OCI-LY3 (cell line): Measurements from ENCODE around the gene GATA2.

ENCODE experiments used
- H2AFZ ChIP-seq: fragments of 200-600, 300-600 bp; shearing (Covaris generic); 2 replicates; pipeline ENCODE4 v1.6.0; 2014; ENCODE audit warnings: antibody characterized with exemption, low read depth, low read length
- H3K27ac ChIP-seq: fragments of 200-600, 300-600 bp; sonication (generic); 2 replicates; pipeline ENCODE4 v1.5.1; 2014; ENCODE audit warnings: mild to moderate bottlenecking, low read length, moderate library complexity, mixed read lengths
- H3K27me3 ChIP-seq: fragments of 200-600, 300-600 bp; sonication (generic); 2 replicates; pipeline ENCODE4 v1.6.1; 2014; ENCODE audit warnings: low read depth, low read length, mixed read lengths
- H3K36me3 ChIP-seq: fragments of 200-600, 300-600 bp; sonication (generic); replicated peaks from 2 replicates; pipeline ENCODE3; 2014; ENCODE audit warnings: low read depth, low read length, mixed read lengths
- H3K4me1 ChIP-seq: fragments of 300-600, 200-600 bp; sonication (generic); 2 replicates; pipeline ENCODE4 v1.6.1; 2014; ENCODE audit warnings: low read length, mixed read lengths
- H3K4me2 ChIP-seq: fragments of 200-600, 300-600 bp; sonication (generic); 2 replicates; pipeline ENCODE4 v1.6.1; 2014; ENCODE audit warnings: low read length, mixed read lengths
- H3K4me3 ChIP-seq: fragments of 300-600, 200-600 bp; sonication (generic); 2 replicates; pipeline ENCODE4 v1.5.1; 2014; ENCODE audit warnings: antibody characterized with exemption, mild to moderate bottlenecking, low read length, moderate library complexity
- H3K79me2 ChIP-seq: fragments of 300-600, 200-600 bp; shearing (Covaris generic); 2 replicates; pipeline ENCODE4 v1.6.1; 2014; ENCODE audit warnings: mild to moderate bottlenecking, low read length, mixed read lengths
- H3K9ac ChIP-seq: fragments of 300-600, 200-600 bp; shearing (Covaris generic); 2 replicates; pipeline ENCODE4 v1.6.0; 2014; ENCODE audit warnings: mild to moderate bottlenecking, low read length, moderate library complexity
- H3K9me3 ChIP-seq: fragments of 200-600, 300-600 bp; shearing (Covaris generic); 2 replicates; pipeline ENCODE4 v1.6.1; 2014; ENCODE audit warnings: low read length, mixed read lengths; ENCODE audit not compliant: insufficient read depth
- H4K20me1 ChIP-seq: fragments of 200-600, 300-600 bp; sonication (generic); 2 replicates; pipeline ENCODE4 v1.6.1; 2016; ENCODE audit warnings: low read length, mixed read lengths; ENCODE audit not compliant: insufficient read depth
- EZH2phosphoT487 ChIP-seq: fragments of 200-600 bp; shearing (Covaris generic); IDR thresholded peaks from 2 replicates; pipeline ENCODE4 v1.6.1; 2018; ENCODE audit warnings: antibody characterized with exemption, mixed run types, low read depth
- TF ChIP-seq, protein P1 (sequence below): fragments of 200-600, 300-600 bp; sonication (generic); IDR thresholded peaks from 2 replicates; pipeline ENCODE4 v1.5.1; 2014; ENCODE audit warnings: antibody characterized with exemption, low read length, low read depth

GATA2 gene

GRCh38 chr3:128492671-128493569 is at the start of gene GATA2:
Gene GATA2, minus strand, starts transcription at chr3:128493201. Its CDS starts 6,170 bp downstream, at chr3:128487031.
- H3K4me2 ChIP-seq, result no peak within 1 kb of the TSS
- H4K20me1 ChIP-seq, result no peaks in the 10 kb centered on the region
- H3K36me3 ChIP-seq, result no peaks in the 10 kb centered on the region
- no peak within 1 kb of the TSS for H2AFZ ChIP-seq
- no peaks in the 10 kb centered on the region for H3K9me3 ChIP-seq
- H3K9ac ChIP-seq, result no peak within 1 kb of the TSS
- no peaks in the 10 kb centered on the region for H3K79me2 ChIP-seq
- no peak for TF ChIP-seq EZH2phosphoT487
- TF ChIP-seq, protein P1, sequence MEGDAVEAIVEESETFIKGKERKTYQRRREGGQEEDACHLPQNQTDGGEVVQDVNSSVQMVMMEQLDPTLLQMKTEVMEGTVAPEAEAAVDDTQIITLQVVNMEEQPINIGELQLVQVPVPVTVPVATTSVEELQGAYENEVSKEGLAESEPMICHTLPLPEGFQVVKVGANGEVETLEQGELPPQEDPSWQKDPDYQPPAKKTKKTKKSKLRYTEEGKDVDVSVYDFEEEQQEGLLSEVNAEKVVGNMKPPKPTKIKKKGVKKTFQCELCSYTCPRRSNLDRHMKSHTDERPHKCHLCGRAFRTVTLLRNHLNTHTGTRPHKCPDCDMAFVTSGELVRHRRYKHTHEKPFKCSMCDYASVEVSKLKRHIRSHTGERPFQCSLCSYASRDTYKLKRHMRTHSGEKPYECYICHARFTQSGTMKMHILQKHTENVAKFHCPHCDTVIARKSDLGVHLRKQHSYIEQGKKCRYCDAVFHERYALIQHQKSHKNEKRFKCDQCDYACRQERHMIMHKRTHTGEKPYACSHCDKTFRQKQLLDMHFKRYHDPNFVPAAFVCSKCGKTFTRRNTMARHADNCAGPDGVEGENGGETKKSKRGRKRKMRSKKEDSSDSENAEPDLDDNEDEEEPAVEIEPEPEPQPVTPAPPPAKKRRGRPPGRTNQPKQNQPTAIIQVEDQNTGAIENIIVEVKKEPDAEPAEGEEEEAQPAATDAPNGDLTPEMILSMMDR, result no peak
- peaks cover 4% of the 10 kb centered on the region; the same call in 1 of the 2 replicates for H3K4me1 ChIP-seq
- H3K4me3 ChIP-seq, result no peak within 1 kb of the TSS
- no peak within 1 kb of the TSS for H3K27ac ChIP-seq
- no peaks in the 10 kb centered on the region for H3K27me3 ChIP-seq

DNA sequence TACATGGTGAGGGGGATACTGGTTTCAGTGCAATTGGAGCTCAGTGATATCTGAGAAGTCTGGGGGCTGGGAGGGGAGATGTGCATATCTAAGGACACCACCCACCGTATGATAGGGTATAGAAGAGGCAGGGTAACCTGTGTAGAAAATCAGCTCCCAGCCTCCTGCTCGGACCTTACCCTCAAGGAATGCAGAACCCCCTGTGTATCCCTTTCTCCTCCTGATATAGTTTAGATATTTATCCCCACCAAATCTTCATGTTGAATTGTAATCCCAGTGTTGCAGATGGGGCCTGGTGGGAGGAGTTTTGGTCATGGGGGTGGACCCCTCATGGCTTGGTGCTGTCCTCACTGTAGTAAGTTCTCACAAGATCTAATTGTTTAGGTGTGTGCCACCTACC is 48.2 kb upstream of the GATA2 start:
- Histone ChIP-seq H3K9me3 (peaks cover 4% of the 10 kb centered on the region; the same call in 1 of the 2 replicates), H3K4me2 (no peak overlapping the region), H3K27ac (no peak overlapping the region), H3K36me3 (no peaks in the 10 kb centered on the region), H4K20me1 (no peaks in the 10 kb centered on the region), H2AFZ (no peak overlapping the region), H3K4me1 (no peaks in the 10 kb centered on the region), H3K79me2 (no peaks in the 10 kb centered on the region), H3K27me3 (peaks cover 49% of the 10 kb centered on the region), H3K9ac (no peak overlapping the region), H3K4me3 (no peak overlapping the region)
- TF ChIP-seq, protein P1, result no peak
- TF ChIP-seq EZH2phosphoT487, result no peak

- Histone ChIP-seq H3K9ac (no peak overlapping the region), H3K79me2 (no peaks in the 10 kb centered on the region), H3K4me1 (no peaks in the 10 kb centered on the region), H3K27ac (no peak overlapping the region), H3K4me3 (no peak overlapping the region), H4K20me1 (no peaks in the 10 kb centered on the region), H3K27me3 (peaks cover 68% of the 10 kb centered on the region), H2AFZ (no peak overlapping the region), H3K9me3 (peaks cover 4% of the 10 kb centered on the region; the same call in 1 of the 2 replicates), H3K36me3 (no peaks in the 10 kb centered on the region), H3K4me2 (no peak overlapping the region)
- TF ChIP-seq EZH2phosphoT487, result no peak
- TF ChIP-seq, protein P1, result no peak
These were observed 46.4 kb upstream of the GATA2 start for GRCh38 chr3:128539376-128539775.

DNA sequence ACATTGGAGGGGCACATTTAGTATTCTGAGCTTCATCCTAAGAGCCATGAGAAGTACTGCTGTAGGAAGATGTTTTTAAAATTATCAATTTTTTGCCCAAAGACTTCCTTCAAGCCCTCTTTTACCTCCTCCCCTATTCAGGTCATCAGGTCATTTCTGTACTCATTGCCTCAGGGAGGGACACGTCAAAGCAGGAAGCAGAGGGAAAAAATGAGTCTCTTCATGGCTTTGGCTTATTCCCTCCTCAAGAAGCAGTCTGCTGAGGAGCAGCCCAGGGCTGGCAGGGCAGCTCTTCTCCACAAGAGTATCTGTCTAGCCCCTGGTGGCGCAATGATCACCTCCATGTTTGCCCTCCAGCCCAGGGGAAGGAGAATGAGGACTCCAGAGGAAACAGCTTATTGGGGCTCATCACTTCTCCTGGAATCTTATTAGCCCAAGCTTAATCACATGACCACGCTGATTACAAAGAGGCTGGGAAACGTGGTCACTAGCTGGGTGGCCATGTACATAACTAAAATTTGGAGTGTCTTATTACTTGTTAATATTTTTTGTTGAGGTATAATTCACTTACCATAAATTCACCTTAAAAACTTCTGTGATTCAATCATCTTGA is 44.2 kb upstream of the GATA2 start:
- H3K4me2 ChIP-seq, result no peak overlapping the region
- no peak overlapping the region for H3K9ac ChIP-seq
- H3K27me3 ChIP-seq, result peaks cover 73% of the 10 kb centered on the region
- H3K4me3 ChIP-seq, result no peak overlapping the region
- no peaks in the 10 kb centered on the region for H4K20me1 ChIP-seq
- no peak overlapping the region for H3K27ac ChIP-seq
- H3K79me2 ChIP-seq, result no peaks in the 10 kb centered on the region
- H2AFZ ChIP-seq, result no peak overlapping the region
- H3K36me3 ChIP-seq, result no peaks in the 10 kb centered on the region
- no peaks in the 10 kb centered on the region for H3K9me3 ChIP-seq
- H3K4me1 ChIP-seq, result no peaks in the 10 kb centered on the region
- TF ChIP-seq, protein P1, result no peak
- no peak for TF ChIP-seq EZH2phosphoT487
